ENCODE results near the gene SLC25A1. TPM values are rescaled to one million over a fixed set of nuclear protein-coding genes. Genes with fewer than 3 reads are reported as not detected.
A peak's percentile ranks its signal among the peaks of the same experiment; 100 is the strongest.

The SLC25A1 gene
- total RNA-seq, 4 donors from 2014 or later: 68.5 to 229 (median 185) TPM

GRCh38 chr22:19182472-19183157 lies 4.1 kb upstream of the SLC25A1 start:
- Histone ChIP-seq H3K4me1 (peaks cover 0 to 8% (median 5%) of the 10 kb centered on the region in 4 donors), H3K27ac (no peak overlapping the region), H3K36me3 (no peaks in the 10 kb centered on the region), H3K27me3 (no peaks in the 10 kb centered on the region), H3K9me3 (no peaks in the 10 kb centered on the region), H3K4me3 (no peak overlapping the region)
- no peak for TF ChIP-seq POLR2A (IDR thresholded peaks at IDR 0.05)
- TF ChIP-seq CTCF (IDR thresholded peaks at IDR 0.05): no peak
- DNase-seq: no peak

GRCh38 chr22:19181786-19182471 lies 3.4 kb upstream of the SLC25A1 start:
- no peak for DNase-seq
- Histone ChIP-seq H3K4me3 (no peak overlapping the region), H3K27me3 (no peaks in the 10 kb centered on the region), H3K27ac (no peak overlapping the region), H3K4me1 (peaks cover 0 to 15% (median 10%) of the 10 kb centered on the region in 4 donors), H3K36me3 (no peaks in the 10 kb centered on the region), H3K9me3 (no peaks in the 10 kb centered on the region)
- TF ChIP-seq CTCF (IDR thresholded peaks at IDR 0.05) (no peak), POLR2A (IDR thresholded peaks at IDR 0.05) (no peak)

GRCh38 chr22:19180740-19181410 lies 2.3 kb upstream of the SLC25A1 start:
- no peaks in the 10 kb centered on the region for H3K9me3 ChIP-seq
- H3K4me1 ChIP-seq: peaks cover 0 to 23% (median 10%) of the 10 kb centered on the region in 4 donors
- H3K36me3 ChIP-seq: peaks cover 0 to 10% (median 0%) of the 10 kb centered on the region in 3 donors
- no peak overlapping the region for H3K4me3 ChIP-seq
- TF ChIP-seq POLR2A (IDR thresholded peaks at IDR 0.05) (no peak), CTCF (IDR thresholded peaks at IDR 0.05) (no peak)
- no peak overlapping the region for H3K27ac ChIP-seq
- DNase-seq: no peak
- no peaks in the 10 kb centered on the region for H3K27me3 ChIP-seq

- no peaks in the 10 kb centered on the region for H3K9me3 ChIP-seq
- TF ChIP-seq CTCF (IDR thresholded peaks at IDR 0.05) (no peak), POLR2A (IDR thresholded peaks at IDR 0.05) (no peak)
- H3K4me3 ChIP-seq: no peak overlapping the region
- no peak overlapping the region for H3K27ac ChIP-seq
- no peaks in the 10 kb centered on the region for H3K27me3 ChIP-seq
- no peak for DNase-seq
- H3K36me3 ChIP-seq: peaks cover 0 to 15% (median 0%) of the 10 kb centered on the region in 3 donors
- peaks cover 0 to 23% (median 11%) of the 10 kb centered on the region in 4 donors for H3K4me1 ChIP-seq
Measured at GRCh38 chr22:19180234-19180633, 1.7 kb upstream of the SLC25A1 start.

GRCh38 chr22:19179497-19180048 lies 1.0 kb upstream of the SLC25A1 start:
- H3K4me1 ChIP-seq: peaks cover 0 to 29% (median 15%) of the 10 kb centered on the region in 4 donors
- H3K27ac ChIP-seq: peak overlapping the region; percentile 90 to 100 (median 94)
- peak overlapping the region; percentile 79 to 100 (median 97) for H3K4me3 ChIP-seq
- H3K36me3 ChIP-seq: peaks cover 0 to 15% (median 0%) of the 10 kb centered on the region in 3 donors
- peak; percentile 44 to 85 (median 74) for TF ChIP-seq CTCF (IDR thresholded peaks at IDR 0.05)
- TF ChIP-seq POLR2A (IDR thresholded peaks at IDR 0.05): no peak
- no peaks in the 10 kb centered on the region for H3K27me3 ChIP-seq
- H3K9me3 ChIP-seq: no peaks in the 10 kb centered on the region
- DNase-seq: peak; percentile 64 to 89 (median 82)

Data from Peyer's patch (tissue), 4 donors.